Thyroid gland (tissue), 4 donors: ENCODE results near the gene SPRN.

Source experiments
- POLR2A ChIP-seq, 2 donors: fragments of 450-650 bp; IDR thresholded peaks; one replicate each; pipeline ENCODE4 v1.6.1; 2017; ENCODE audit warnings: antibody characterized with exemption in 2 of 2, mild to moderate bottlenecking in 2 of 2, moderate library complexity in 1 of 2
- TF ChIP-seq, protein P1 (sequence below), 6 experiments: fragments of 200-600 bp in 3 of 6; fragments of 450-650 bp in 3 of 6; sonication (generic) in 3 of 6; IDR thresholded peaks; one replicate each; pipeline ENCODE4 v1.5.1; 2016 to 2019; ENCODE audit warnings: antibody characterized with exemption in 6 of 6, mild to moderate bottlenecking in 2 of 6, inconsistent platforms in 1 of 6, moderate library complexity in 1 of 6

DNA sequence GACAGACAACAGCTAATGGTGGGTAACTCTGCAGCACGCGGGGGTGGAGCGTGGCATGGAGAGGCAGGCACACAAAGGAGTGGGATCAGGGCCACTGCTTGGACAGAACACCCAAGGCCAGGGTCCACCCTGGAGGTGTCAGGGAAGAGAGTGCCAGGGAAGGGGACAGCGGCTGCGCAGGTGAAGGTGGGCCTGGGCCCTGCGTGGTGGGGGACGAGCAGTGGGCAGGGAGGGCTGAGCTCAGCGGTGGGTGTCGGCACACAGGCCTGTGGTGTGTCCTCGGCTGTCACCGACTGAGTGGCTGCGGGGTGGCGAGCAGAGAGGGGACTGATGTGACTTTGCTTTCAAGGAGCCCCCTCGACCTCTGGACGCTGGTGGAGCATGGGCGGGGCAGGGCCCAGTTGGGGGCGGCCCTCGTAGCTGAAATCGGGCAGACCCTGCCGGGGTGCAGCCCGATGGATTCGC, 20.9 kb upstream of the SPRN start:
- TF ChIP-seq, protein P1, sequence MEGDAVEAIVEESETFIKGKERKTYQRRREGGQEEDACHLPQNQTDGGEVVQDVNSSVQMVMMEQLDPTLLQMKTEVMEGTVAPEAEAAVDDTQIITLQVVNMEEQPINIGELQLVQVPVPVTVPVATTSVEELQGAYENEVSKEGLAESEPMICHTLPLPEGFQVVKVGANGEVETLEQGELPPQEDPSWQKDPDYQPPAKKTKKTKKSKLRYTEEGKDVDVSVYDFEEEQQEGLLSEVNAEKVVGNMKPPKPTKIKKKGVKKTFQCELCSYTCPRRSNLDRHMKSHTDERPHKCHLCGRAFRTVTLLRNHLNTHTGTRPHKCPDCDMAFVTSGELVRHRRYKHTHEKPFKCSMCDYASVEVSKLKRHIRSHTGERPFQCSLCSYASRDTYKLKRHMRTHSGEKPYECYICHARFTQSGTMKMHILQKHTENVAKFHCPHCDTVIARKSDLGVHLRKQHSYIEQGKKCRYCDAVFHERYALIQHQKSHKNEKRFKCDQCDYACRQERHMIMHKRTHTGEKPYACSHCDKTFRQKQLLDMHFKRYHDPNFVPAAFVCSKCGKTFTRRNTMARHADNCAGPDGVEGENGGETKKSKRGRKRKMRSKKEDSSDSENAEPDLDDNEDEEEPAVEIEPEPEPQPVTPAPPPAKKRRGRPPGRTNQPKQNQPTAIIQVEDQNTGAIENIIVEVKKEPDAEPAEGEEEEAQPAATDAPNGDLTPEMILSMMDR (IDR thresholded peaks at IDR 0.05) = no peak
- no peak for TF ChIP-seq POLR2A (IDR thresholded peaks at IDR 0.05)
